ENCODE data around the gene CCKAR. TPM values are rescaled to one million over a fixed set of nuclear protein-coding genes. Genes with fewer than 3 reads are reported as not detected.

Gene CCKAR
- total and polyA plus RNA-seq, 2 donors (not counting 3 experiments of a cell fraction or from before 2014, with no cell fraction given): not detected

GRCh38 chr4:26455571-26455970, 34.7 kb downstream of the CCKAR start:
- H3K9ac ChIP-seq (replicated peaks; ENCODE audit: extremely low read depth, insufficient read depth, low read length): no peak overlapping the region
- no peak overlapping the region for H3K27ac ChIP-seq (ENCODE audit: insufficient read depth, low read depth, low read length)
- DNase-seq (ENCODE audit: low read depth, low spot score) (no peak), FAIRE-seq (no peak)
- H3K79me2 ChIP-seq (ENCODE audit: control insufficient read depth, insufficient read depth, low read length): no peaks in the 10 kb centered on the region
- intact Hi-C loops (cut with micrococcal nuclease) (loop anchor here (5.0 kb wide), 1 partner anchor 127 kb away; the partner anchor contains the start of gene TBC1D19), dilution Hi-C loops (cut with MboI; ENCODE audit: extremely low pct_ligation_motif_present, low sequenced_read_pairs) (no loop called here)
- no peaks in the 10 kb centered on the region for H3K4me1 ChIP-seq (ENCODE audit: control insufficient read depth, extremely low read depth, insufficient read depth, low read length)
- peaks cover 4 to 13% of the 10 kb centered on the region in 2 experiments for H3K27me3 ChIP-seq (ENCODE audit: control insufficient read depth in 2 of 2, insufficient read depth in 2 of 2, low read length in 2 of 2)
- H3K4me3 ChIP-seq (replicated peaks in 1 of 3; ENCODE audit: insufficient read depth in 1 of 3, low read depth in 1 of 3, low read length in 3 of 3): no peak overlapping the region
- ChIA-PET CTCF (interaction anchor here (6.6 kb wide), 1 partner anchor 266 kb away, joined by 79 read pairs; no protein-coding TSS in a partner anchor), POLR2A (no interaction called here)
- no peaks in the 10 kb centered on the region for H4K20me1 ChIP-seq (replicated peaks; ENCODE audit: control insufficient read depth, extremely low read depth, insufficient read depth, low read length)
- no peak overlapping the region for H2AFZ ChIP-seq (ENCODE audit: low read depth, low read length)
- H3K4me2 ChIP-seq (ENCODE audit: insufficient read depth, low read length): no peak overlapping the region
- H3K36me3 ChIP-seq (ENCODE audit: control insufficient read depth in 2 of 2, extremely low read depth in 1 of 2, insufficient read depth in 2 of 2, low read length in 2 of 2): no peaks in the 10 kb centered on the region
- H3K9me3 ChIP-seq (replicated peaks; ENCODE audit: control insufficient read depth, insufficient read depth, low read length): no peaks in the 10 kb centered on the region
- no peaks in the 10 kb centered on the region for H3K9me1 ChIP-seq (replicated peaks; ENCODE audit: control insufficient read depth, extremely low read depth, insufficient read depth, low read length)
- TF ChIP-seq CTCF (IDR thresholded peaks at IDR 0.05; ENCODE audit: extremely low read depth in 1 of 2, insufficient read depth in 1 of 2, low read depth in 1 of 2, low read length in 2 of 2): no peak
- TF ChIP-seq POLR2A (IDR thresholded peaks at IDR 0.05; ENCODE audit: low read depth, low read length): no peak
- TF ChIP-seq JUN (IDR thresholded peaks at IDR 0.05; ENCODE audit: borderline replicate concordance, insufficient read depth, insufficient read length, low read depth): no peak
- no TSS peak for BruUV-seq (replicated peaks)

GRCh38 chr4:26454961-26455360, 35.3 kb downstream of the CCKAR start:
- POLR2A ChIA-PET: no interaction called here
- CTCF ChIA-PET: no interaction called here
- Histone ChIP-seq H3K9me3 (replicated peaks; ENCODE audit: control insufficient read depth, insufficient read depth, low read length) (no peaks in the 10 kb centered on the region), H3K9ac (replicated peaks; ENCODE audit: extremely low read depth, insufficient read depth, low read length) (no peak overlapping the region), H3K4me3 (replicated peaks in 1 of 3; ENCODE audit: insufficient read depth in 1 of 3, low read depth in 1 of 3, low read length in 3 of 3) (no peak overlapping the region), H3K4me1 (ENCODE audit: control insufficient read depth, extremely low read depth, insufficient read depth, low read length) (no peaks in the 10 kb centered on the region), H3K27me3 (ENCODE audit: control insufficient read depth in 2 of 2, insufficient read depth in 2 of 2, low read length in 2 of 2) (peaks cover 4 to 15% of the 10 kb centered on the region in 2 experiments), H3K9me1 (replicated peaks; ENCODE audit: control insufficient read depth, extremely low read depth, insufficient read depth, low read length) (no peaks in the 10 kb centered on the region), H4K20me1 (replicated peaks; ENCODE audit: control insufficient read depth, extremely low read depth, insufficient read depth, low read length) (no peaks in the 10 kb centered on the region), H3K27ac (ENCODE audit: insufficient read depth, low read depth, low read length) (no peak overlapping the region), H3K4me2 (ENCODE audit: insufficient read depth, low read length) (no peak overlapping the region), H3K79me2 (ENCODE audit: control insufficient read depth, insufficient read depth, low read length) (no peaks in the 10 kb centered on the region), H3K36me3 (ENCODE audit: control insufficient read depth in 2 of 2, extremely low read depth in 1 of 2, insufficient read depth in 2 of 2, low read length in 2 of 2) (no peaks in the 10 kb centered on the region), H2AFZ (ENCODE audit: low read depth, low read length) (no peak overlapping the region)
- intact Hi-C loops (cut with micrococcal nuclease): loop anchor here (5.0 kb wide), 1 partner anchor 127 kb away; the partner anchor contains the start of gene TBC1D19
- no TSS peak for BruUV-seq (replicated peaks)
- DNase-seq (ENCODE audit: low read depth, low spot score) (no peak), FAIRE-seq (no peak)
- dilution Hi-C loops (cut with MboI; ENCODE audit: extremely low pct_ligation_motif_present, low sequenced_read_pairs): no loop called here
- TF ChIP-seq EZH2 (IDR thresholded peaks at IDR 0.05; ENCODE audit: borderline replicate concordance, low read depth, low read length, severe bottlenecking) (no peak), JUN (IDR thresholded peaks at IDR 0.05; ENCODE audit: borderline replicate concordance, insufficient read depth, insufficient read length, low read depth) (no peak), FOS (IDR thresholded peaks at IDR 0.05; ENCODE audit: borderline replicate concordance, insufficient read depth, low read length) (no peak), GATA2 (IDR thresholded peaks at IDR 0.05; ENCODE audit: insufficient read depth, insufficient read length, low read depth, low read length) (no peak), POLR2A (IDR thresholded peaks at IDR 0.05; ENCODE audit: low read depth, low read length) (no peak), MYC (IDR thresholded peaks at IDR 0.05; ENCODE audit: low read depth, low read length) (no peak), POLR2AphosphoS5 (IDR thresholded peaks at IDR 0.05; ENCODE audit: insufficient read depth, low read depth, low read length) (no peak), MAX (IDR thresholded peaks at IDR 0.05; ENCODE audit: insufficient read depth, insufficient read length) (no peak), CTCF (IDR thresholded peaks at IDR 0.05; ENCODE audit: extremely low read depth in 1 of 2, insufficient read depth in 1 of 2, low read depth in 1 of 2, low read length in 2 of 2) (no peak)
